H1 (cell line): ENCODE measurements around the gene PRSS36. TPM values are rescaled to one million over a fixed set of nuclear protein-coding genes. Genes with fewer than 3 reads are reported as not detected.

Experiments
- CBX8 ChIP-seq: fragments of 300-800, 300-1000 bp; sonication (generic); IDR thresholded peaks from 2 replicates; pipeline ENCODE4 v1.7.1; 2016; ENCODE audit warnings: low read depth, low read length, borderline replicate concordance
- EGR1 ChIP-seq: IDR thresholded peaks from 2 replicates; pipeline ENCODE4 v1.6.1; 2011; ENCODE audit warnings: low read depth, low read length, borderline replicate concordance
- HDAC2 ChIP-seq, 2 experiments: fragments of 300-600 bp in 1 of 2; sonication (generic) in 1 of 2; IDR thresholded peaks; 2 replicates each; pipeline ENCODE4 v1.6.1; 2011 to 2012; ENCODE audit warnings: low read depth in 2 of 2, low read length in 2 of 2, mild to moderate bottlenecking in 2 of 2, moderate library complexity in 2 of 2, borderline replicate concordance in 1 of 2, inconsistent platforms in 1 of 2
- KDM1A ChIP-seq: fragments of 200-600, 300-600 bp; sonication (generic); IDR thresholded peaks from 2 replicates; pipeline ENCODE4 v1.7.1; 2016; ENCODE audit warnings: mild to moderate bottlenecking, low read length, borderline replicate concordance
- KDM4A ChIP-seq: IDR thresholded peaks from one replicate; pipeline ENCODE4 v1.7.1; 2012; ENCODE audit warnings: low read depth, mild to moderate bottlenecking, moderate library complexity, low read length, inconsistent platforms; ENCODE audit not compliant: severe bottlenecking
- RAD21 ChIP-seq, 2 experiments: IDR thresholded peaks in 1 of 2; conservative IDR thresholded peaks in 1 of 2; 2 replicates each; pipeline ENCODE4 v1.6.1; 2011; ENCODE audit warnings: low read depth in 2 of 2, low read length in 2 of 2, improper control_type of control experiment in 1 of 2, inconsistent platforms in 1 of 2, mild to moderate bottlenecking in 1 of 2, moderate library complexity in 1 of 2
- RBBP5 ChIP-seq: IDR thresholded peaks from 2 replicates; pipeline ENCODE4 v1.7.1; 2012; ENCODE audit warnings: low read depth, mild to moderate bottlenecking, inconsistent platforms, low read length, moderate library complexity, borderline replicate concordance
- polyA plus RNA-seq, 7 experiments: library from polyadenylated mRNA; depleted of rRNA in 3 of 7; stranded (reverse) in 5 of 7; unstranded in 2 of 7; fragments of >200 nt in 5 of 7; fragments of 200-250 nt in 2 of 7; gene quantifications; 1 replicate in 5 of 7; 2 replicates in 1 of 7; 4 replicates in 1 of 7; pipeline versions ENCODE4 v1.2.1 to v1.2.3, GENCODE V29; 2011 to 2013; ENCODE audit warnings: missing spikeins in 2 of 7, mixed read lengths in 2 of 7
- total RNA-seq: library from RNA; stranded (reverse); fragmentation: NEBNext Ultra II Directional; extraction: Animal tissue kit (Norgen Biotek cat#: 25700); gene quantifications from 2 replicates; pipeline ENCODE4 v1.2.1, GENCODE V29; 2021

Gene PRSS36
- total and polyA plus RNA-seq, 2 of the 8 experiments (the other 6 are each of a cell fraction or from before 2014, with no cell fraction given), result 1.3 to 1.9 TPM

DNA sequence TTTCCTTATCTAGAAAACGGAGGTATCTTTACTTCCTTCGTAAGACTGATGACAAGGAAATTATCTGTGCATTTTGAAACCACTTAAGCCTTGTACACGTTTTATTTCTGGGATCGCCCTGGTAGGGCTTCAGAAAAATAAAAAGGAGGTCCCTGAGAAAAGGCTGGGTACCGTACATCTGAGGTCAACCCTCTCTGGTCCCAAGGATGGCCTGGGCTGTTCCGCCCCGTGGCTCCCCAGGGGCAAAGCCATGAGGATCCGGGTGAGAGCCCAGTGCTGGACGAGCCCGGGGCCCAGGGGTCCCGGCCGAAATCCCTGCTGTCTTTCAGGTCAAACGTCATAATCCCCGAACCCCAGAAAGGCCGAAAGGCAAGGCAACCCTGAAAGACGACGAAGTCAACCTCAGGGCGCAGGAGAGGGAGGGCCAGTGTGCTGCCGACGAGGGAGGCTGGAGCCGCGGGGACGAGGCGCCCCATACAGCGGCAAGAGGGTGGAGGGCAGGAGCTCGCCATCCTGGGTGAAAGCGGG is 29.4 kb upstream of the PRSS36 start (continued):
- TF ChIP-seq RBBP5 (peak; percentile 34; the same call in 1 of the 2 replicates), RAD21 (IDR thresholded peaks at IDR 0.05 in 1 of 2, conservative IDR thresholded peaks at IDR 0.05 in 1 of 2; ENCODE audit: low read depth in 2 of 2, low read length in 2 of 2) (no peak), EGR1 (no peak), CBX8 (no peak), KDM4A (peak; percentile 16), HDAC2 (IDR thresholded peaks at IDR 0.05; ENCODE audit: borderline replicate concordance in 1 of 2, low read depth in 2 of 2, low read length in 2 of 2) (0 out of 4 replicates have a peak, but pooled peaks have one; percentile 12 to 65), KDM1A (0 out of 2 replicates have a peak, but pooled peaks have one; percentile 31)
